HEK293 (cell line): ENCODE results near the gene CAPZB.

Experiments
- FEZF1 ChIP-seq: fragments of 450-650 bp; formaldehyde crosslinking; IDR thresholded peaks from 2 replicates; pipeline ENCODE4 v1.5.1; 2016; ENCODE audit warnings: missing biosample characterization, missing genetic modification characterization
- RBAK ChIP-seq: fragments of 450-650 bp; formaldehyde crosslinking; IDR thresholded peaks from 2 replicates; pipeline ENCODE4 v1.5.1; 2016; ENCODE audit warnings: missing biosample characterization, missing genetic modification characterization
- ZBTB17 ChIP-seq: fragments of 450-650 bp; formaldehyde crosslinking; IDR thresholded peaks from 2 replicates; pipeline ENCODE4 v1.5.1; 2016; ENCODE audit warnings: missing biosample characterization, missing genetic modification characterization
- ZNF24 ChIP-seq: fragments of 450-650 bp; formaldehyde crosslinking; IDR thresholded peaks from 2 replicates; pipeline ENCODE4 v1.5.1; 2016; ENCODE audit warnings: missing biosample characterization, missing genetic modification characterization
- ZNF292 ChIP-seq: fragments of 450-650 bp; formaldehyde crosslinking; IDR thresholded peaks from 2 replicates; pipeline ENCODE4 v1.5.1; 2016; ENCODE audit warnings: low read depth, missing biosample characterization, missing genetic modification characterization, borderline replicate concordance
- ZNF404 ChIP-seq: fragments of 450-650 bp; formaldehyde crosslinking; IDR thresholded peaks from 2 replicates; pipeline ENCODE4 v1.5.1; 2017; ENCODE audit warnings: missing biosample characterization, missing genetic modification characterization
- ZNF423 ChIP-seq: fragments of 450-650 bp; formaldehyde crosslinking; IDR thresholded peaks from 2 replicates; pipeline ENCODE4 v1.5.1; 2016; ENCODE audit warnings: missing biosample characterization, missing genetic modification characterization
- ZNF555 ChIP-seq: fragments of 450-650 bp; formaldehyde crosslinking; conservative IDR thresholded peaks from 2 replicates; pipeline ENCODE4 v1.5.1; 2017; ENCODE audit warnings: missing biosample characterization, mild to moderate bottlenecking, missing genetic modification characterization, inconsistent platforms
- TF ChIP-seq, protein P1 (sequence below): fragments of 450-650 bp; formaldehyde crosslinking; IDR thresholded peaks from 2 replicates; pipeline ENCODE4 v1.5.1; 2016; ENCODE audit warnings: missing biosample characterization, missing genetic modification characterization
- TF ChIP-seq, protein P2 (sequence below): fragments of 450-650 bp; formaldehyde crosslinking; IDR thresholded peaks from 2 replicates; pipeline ENCODE4 v1.5.1; 2016; ENCODE audit warnings: missing biosample characterization, missing genetic modification characterization

- TF ChIP-seq, protein P1, sequence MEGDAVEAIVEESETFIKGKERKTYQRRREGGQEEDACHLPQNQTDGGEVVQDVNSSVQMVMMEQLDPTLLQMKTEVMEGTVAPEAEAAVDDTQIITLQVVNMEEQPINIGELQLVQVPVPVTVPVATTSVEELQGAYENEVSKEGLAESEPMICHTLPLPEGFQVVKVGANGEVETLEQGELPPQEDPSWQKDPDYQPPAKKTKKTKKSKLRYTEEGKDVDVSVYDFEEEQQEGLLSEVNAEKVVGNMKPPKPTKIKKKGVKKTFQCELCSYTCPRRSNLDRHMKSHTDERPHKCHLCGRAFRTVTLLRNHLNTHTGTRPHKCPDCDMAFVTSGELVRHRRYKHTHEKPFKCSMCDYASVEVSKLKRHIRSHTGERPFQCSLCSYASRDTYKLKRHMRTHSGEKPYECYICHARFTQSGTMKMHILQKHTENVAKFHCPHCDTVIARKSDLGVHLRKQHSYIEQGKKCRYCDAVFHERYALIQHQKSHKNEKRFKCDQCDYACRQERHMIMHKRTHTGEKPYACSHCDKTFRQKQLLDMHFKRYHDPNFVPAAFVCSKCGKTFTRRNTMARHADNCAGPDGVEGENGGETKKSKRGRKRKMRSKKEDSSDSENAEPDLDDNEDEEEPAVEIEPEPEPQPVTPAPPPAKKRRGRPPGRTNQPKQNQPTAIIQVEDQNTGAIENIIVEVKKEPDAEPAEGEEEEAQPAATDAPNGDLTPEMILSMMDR (tag by site-specific recombination): peak; percentile 43
- TF ChIP-seq, protein P2, sequence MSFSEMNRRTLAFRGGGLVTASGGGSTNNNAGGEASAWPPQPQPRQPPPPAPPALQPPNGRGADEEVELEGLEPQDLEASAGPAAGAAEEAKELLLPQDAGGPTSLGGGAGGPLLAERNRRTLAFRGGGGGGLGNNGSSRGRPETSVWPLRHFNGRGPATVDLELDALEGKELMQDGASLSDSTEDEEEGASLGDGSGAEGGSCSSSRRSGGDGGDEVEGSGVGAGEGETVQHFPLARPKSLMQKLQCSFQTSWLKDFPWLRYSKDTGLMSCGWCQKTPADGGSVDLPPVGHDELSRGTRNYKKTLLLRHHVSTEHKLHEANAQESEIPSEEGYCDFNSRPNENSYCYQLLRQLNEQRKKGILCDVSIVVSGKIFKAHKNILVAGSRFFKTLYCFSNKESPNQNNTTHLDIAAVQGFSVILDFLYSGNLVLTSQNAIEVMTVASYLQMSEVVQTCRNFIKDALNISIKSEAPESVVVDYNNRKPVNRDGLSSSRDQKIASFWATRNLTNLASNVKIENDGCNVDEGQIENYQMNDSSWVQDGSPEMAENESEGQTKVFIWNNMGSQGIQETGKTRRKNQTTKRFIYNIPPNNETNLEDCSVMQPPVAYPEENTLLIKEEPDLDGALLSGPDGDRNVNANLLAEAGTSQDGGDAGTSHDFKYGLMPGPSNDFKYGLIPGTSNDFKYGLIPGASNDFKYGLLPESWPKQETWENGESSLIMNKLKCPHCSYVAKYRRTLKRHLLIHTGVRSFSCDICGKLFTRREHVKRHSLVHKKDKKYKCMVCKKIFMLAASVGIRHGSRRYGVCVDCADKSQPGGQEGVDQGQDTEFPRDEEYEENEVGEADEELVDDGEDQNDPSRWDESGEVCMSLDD (tag by site-specific recombination): no peak
- TF ChIP-seq ZNF404 (tag by site-specific recombination): no peak
- TF ChIP-seq RBAK (tag by site-specific recombination): no peak
- no peak for TF ChIP-seq ZNF292
- TF ChIP-seq ZNF423 (tag by site-specific recombination): no peak
- TF ChIP-seq FEZF1 (tag by site-specific recombination): no peak
- TF ChIP-seq ZNF24 (tag by site-specific recombination): no peak
- TF ChIP-seq ZNF555 (tag by site-specific recombination): no peak
- no peak for TF ChIP-seq ZBTB17
Observed at GRCh38 chr1:19390901-19391595, 94.3 kb downstream of the CAPZB start.
